DOHH2 (cell line): ENCODE data around the gene TF.

Experiments
- H3F3A ChIP-seq: fragments of 200-600 bp; sonication (generic), shearing (Covaris generic); 2 replicates; pipeline ENCODE4 v1.6.0; 2016; ENCODE audit warnings: antibody characterized with exemption, mild to moderate bottlenecking; ENCODE audit not compliant: control insufficient read depth, insufficient read depth
- H3K27ac ChIP-seq: fragments of 200-600 bp; sonication (generic); 2 replicates; pipeline ENCODE4 v1.5.1; 2014; ENCODE audit warnings: low read depth, mild to moderate bottlenecking, low read length, moderate library complexity
- H3K27me3 ChIP-seq: fragments of 200-600 bp; sonication (generic); 2 replicates; pipeline ENCODE4 v1.6.1; 2014; ENCODE audit warnings: mild to moderate bottlenecking, low read length, mixed read lengths; ENCODE audit not compliant: control insufficient read depth
- H3K36me3 ChIP-seq: fragments of 200-600 bp; sonication (generic); 2 replicates; pipeline ENCODE4 v1.6.1; 2014; ENCODE audit warnings: mild to moderate bottlenecking, low read length, moderate library complexity, mixed read lengths; ENCODE audit not compliant: control insufficient read depth
- H3K4me1 ChIP-seq: fragments of 200-600 bp; sonication (generic); 2 replicates; pipeline ENCODE4 v1.6.1; 2014; ENCODE audit warnings: mild to moderate bottlenecking, low read length, mixed read lengths; ENCODE audit not compliant: control insufficient read depth
- H3K4me2 ChIP-seq: fragments of 200-600 bp; sonication (generic); 2 replicates; pipeline ENCODE4 v1.6.0; 2014; ENCODE audit warnings: mild to moderate bottlenecking, low read length, moderate library complexity
- H3K4me3 ChIP-seq: fragments of 200-600 bp; sonication (generic); 2 replicates; pipeline ENCODE4 v1.5.1; 2014; ENCODE audit warnings: mild to moderate bottlenecking, low read length, mixed read lengths
- H3K79me2 ChIP-seq: fragments of 200-600 bp; sonication (generic); 2 replicates; pipeline ENCODE4 v1.6.1; 2014; ENCODE audit warnings: mild to moderate bottlenecking, low read length, mixed read lengths; ENCODE audit not compliant: control insufficient read depth
- H3K9me2 ChIP-seq: fragments of 200-600 bp; sonication (generic); replicated peaks from 2 replicates; pipeline ENCODE4 v1.6.1; 2014; ENCODE audit warnings: mild to moderate bottlenecking, low read length, mixed read lengths; ENCODE audit not compliant: control insufficient read depth
- H3K9me3 ChIP-seq: fragments of 200-600 bp; sonication (generic); 2 replicates; pipeline ENCODE4 v1.6.1; 2014; ENCODE audit warnings: antibody characterized with exemption, low read length, mixed read lengths; ENCODE audit not compliant: control insufficient read depth, insufficient read depth
- H4K20me1 ChIP-seq: fragments of 200-600 bp; sonication (generic); 2 replicates; pipeline ENCODE4 v1.6.0; 2014; ENCODE audit warnings: low read depth, mild to moderate bottlenecking, antibody characterized with exemption, low read length, moderate library complexity; ENCODE audit not compliant: control insufficient read depth, insufficient read depth
- CTCF ChIP-seq: fragments of 200-600 bp; sonication (generic); IDR thresholded peaks from one replicate; pipeline ENCODE4 v1.5.1; 2014; ENCODE audit warnings: antibody characterized with exemption, mild to moderate bottlenecking, low read depth, low read length; ENCODE audit not compliant: poor library complexity, severe bottlenecking
- EZH2phosphoT487 ChIP-seq: fragments of 200-600 bp; sonication (generic); IDR thresholded peaks from 2 replicates; pipeline ENCODE4 v1.6.1; 2017; ENCODE audit warnings: borderline replicate concordance, mild to moderate bottlenecking, antibody characterized with exemption, low read length, moderate library complexity, mixed read lengths

The TF gene

DNA sequence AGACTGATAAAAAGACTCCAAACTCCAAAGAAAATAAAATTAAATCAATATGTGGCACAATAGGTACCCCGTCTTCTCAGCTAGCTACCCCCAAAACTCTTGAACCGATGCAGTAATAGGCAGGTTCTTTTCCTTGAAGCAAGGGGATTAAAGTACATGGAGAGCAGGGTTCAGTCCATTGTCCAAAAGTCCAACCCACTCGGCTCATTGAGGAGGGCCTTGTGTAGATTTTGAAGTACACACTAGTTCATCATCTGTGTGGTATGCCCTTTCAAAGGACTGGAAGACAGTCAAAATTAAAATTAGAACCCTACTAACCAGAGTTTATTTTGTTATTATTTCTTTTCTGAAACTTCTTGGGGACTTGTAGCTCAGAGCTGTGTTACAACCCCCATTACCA lies 23.3 kb downstream of the TF start:
- Histone ChIP-seq H3K27me3 (no peaks in the 10 kb centered on the region; the same call in 1 of the 2 replicates), H3K79me2 (no peaks in the 10 kb centered on the region), H3K4me2 (no peak overlapping the region), H3F3A (no peaks in the 10 kb centered on the region), H4K20me1 (no peaks in the 10 kb centered on the region), H3K36me3 (no peaks in the 10 kb centered on the region), H3K27ac (no peak overlapping the region), H3K9me3 (no peaks in the 10 kb centered on the region), H3K4me1 (peaks cover 3% of the 10 kb centered on the region), H3K4me3 (no peak overlapping the region), H3K9me2 (no peaks in the 10 kb centered on the region)
- TF ChIP-seq EZH2phosphoT487 = no peak
- no peak for TF ChIP-seq CTCF

DNA sequence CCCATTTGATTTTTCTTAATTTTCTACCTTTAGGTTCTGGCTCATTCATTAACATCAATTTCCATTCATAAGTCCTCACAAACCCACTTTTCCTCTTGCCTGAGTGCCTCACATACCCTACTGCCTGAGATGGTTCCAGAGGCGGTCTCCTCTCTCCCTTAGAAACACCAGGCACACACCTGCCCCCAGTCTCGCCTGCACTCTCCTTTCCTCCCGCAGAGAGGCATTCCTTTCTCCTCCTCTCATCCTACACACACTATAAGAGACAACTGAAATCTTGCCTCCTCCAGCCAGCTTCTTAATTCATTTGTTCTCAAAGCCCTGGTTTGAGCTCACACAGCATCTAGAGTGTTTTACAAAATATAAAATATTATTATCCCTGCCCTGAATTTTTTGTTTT lies 27.5 kb downstream of the TF start:
- no peaks in the 10 kb centered on the region for H3F3A ChIP-seq
- no peaks in the 10 kb centered on the region for H3K36me3 ChIP-seq
- no peaks in the 10 kb centered on the region for H4K20me1 ChIP-seq
- TF ChIP-seq EZH2phosphoT487 (no peak), CTCF (no peak)
- H3K4me2 ChIP-seq = no peak overlapping the region
- no peaks in the 10 kb centered on the region for H3K9me2 ChIP-seq
- H3K27ac ChIP-seq = no peak overlapping the region
- H3K9me3 ChIP-seq = no peaks in the 10 kb centered on the region
- 0 out of 2 replicates have a peak, but pooled peaks cover 5% of the 10 kb centered on the region for H3K27me3 ChIP-seq
- H3K4me3 ChIP-seq = no peak overlapping the region
- H3K79me2 ChIP-seq = no peaks in the 10 kb centered on the region
- no peaks in the 10 kb centered on the region for H3K4me1 ChIP-seq

- Histone ChIP-seq H3K36me3 (no peaks in the 10 kb centered on the region), H3K9me2 (no peaks in the 10 kb centered on the region), H4K20me1 (no peaks in the 10 kb centered on the region), H3F3A (no peaks in the 10 kb centered on the region), H3K4me3 (no peak overlapping the region), H3K4me1 (no peaks in the 10 kb centered on the region), H3K4me2 (no peak overlapping the region), H3K27ac (no peak overlapping the region), H3K27me3 (0 out of 2 replicates have a peak, but pooled peaks cover 5% of the 10 kb centered on the region), H3K79me2 (no peaks in the 10 kb centered on the region), H3K9me3 (no peaks in the 10 kb centered on the region)
- TF ChIP-seq CTCF = no peak
- no peak for TF ChIP-seq EZH2phosphoT487
Measured at GRCh38 chr3:133775309-133775708, 29.1 kb downstream of the TF start.

GRCh38 chr3:133775835-133776234 lies 29.6 kb downstream of the TF start:
- Histone ChIP-seq H3K9me3 (no peaks in the 10 kb centered on the region), H4K20me1 (no peaks in the 10 kb centered on the region), H3K27me3 (0 out of 2 replicates have a peak, but pooled peaks cover 5% of the 10 kb centered on the region), H3K36me3 (no peaks in the 10 kb centered on the region), H3K79me2 (no peaks in the 10 kb centered on the region), H3K9me2 (no peaks in the 10 kb centered on the region), H3K4me3 (no peak overlapping the region), H3K27ac (no peak overlapping the region), H3K4me1 (no peaks in the 10 kb centered on the region), H3K4me2 (no peak overlapping the region), H3F3A (no peaks in the 10 kb centered on the region)
- TF ChIP-seq EZH2phosphoT487 = no peak
- TF ChIP-seq CTCF = no peak
